ENCODE data around the gene DIP2B.
A peak's percentile ranks its signal among the peaks of the same experiment; 100 is the strongest.
"Not testable (repeated sequence)": the region's sequence is repeated elsewhere in the genome, so short reads cannot be mapped to it uniquely, and the experiment has no call there.

DIP2B gene

GRCh38 chr12:50504798-50505674, at the start of gene DIP2B:
Gene DIP2B (plus strand): TSS chr12:50504985. CDS start chr12:50505141, 156 bp downstream.
- peak; percentile 84 for DNase-seq

- DNase-seq: no peak
Observed at GRCh38 chr12:50458606-50459005, 46.2 kb upstream of the DIP2B start.

- no peak for DNase-seq
Observed at GRCh38 chr12:50467439-50467838, 37.3 kb upstream of the DIP2B start.

GRCh38 chr12:50477241-50477832, 27.4 kb upstream of the DIP2B start:
- DNase-seq: no peak

GRCh38 chr12:50482571-50482970, 22.2 kb upstream of the DIP2B start:
- DNase-seq: no peak

GRCh38 chr12:50483488-50483887, 21.3 kb upstream of the DIP2B start:
- no peak for DNase-seq

- no peak for DNase-seq
Observed at GRCh38 chr12:50488801-50489200, 16.0 kb upstream of the DIP2B start.

GRCh38 chr12:50498119-50498518, 6.7 kb upstream of the DIP2B start:
- not testable (repeated sequence) for DNase-seq

- DNase-seq: no peak
Observed at GRCh38 chr12:50505675-50506530, 1.1 kb downstream of the DIP2B start.

GRCh38 chr12:50506753-50507473, 2.1 kb downstream of the DIP2B start:
- DNase-seq: no peak

GRCh38 chr12:50507474-50507838, 2.7 kb downstream of the DIP2B start:
- DNase-seq: no peak

- no peak for DNase-seq
Observed at GRCh38 chr12:50507930-50508329, 3.1 kb downstream of the DIP2B start.

- no peak for DNase-seq
Observed at GRCh38 chr12:50508414-50508813, 3.6 kb downstream of the DIP2B start.

GRCh38 chr12:50508970-50509663, 4.3 kb downstream of the DIP2B start:
- no peak for DNase-seq

GRCh38 chr12:50514526-50515276, 9.9 kb downstream of the DIP2B start:
- no peak for DNase-seq

- DNase-seq: no peak
Observed at GRCh38 chr12:50515587-50515986, 10.8 kb downstream of the DIP2B start.

GRCh38 chr12:50517421-50518048, 12.8 kb downstream of the DIP2B start:
- no peak for DNase-seq

- DNase-seq: no peak
Observed at GRCh38 chr12:50518090-50518489, 13.3 kb downstream of the DIP2B start.

- no peak for DNase-seq
Observed at GRCh38 chr12:50519353-50519752, 14.6 kb downstream of the DIP2B start.

- no peak for DNase-seq
Observed at GRCh38 chr12:50520416-50521207, 15.8 kb downstream of the DIP2B start.
